Measurements from ENCODE around the gene SFT2D2.
"Not testable (repeated sequence)": the region's sequence is repeated elsewhere in the genome, so short reads cannot be mapped to it uniquely, and the experiment has no call there.

Gene SFT2D2

GRCh38 chr1:168190403-168190802, 35.4 kb upstream of the SFT2D2 start:
- no peak for TF ChIP-seq CTCF (conservative IDR thresholded peaks at IDR 0.05; ENCODE audit: low read length)
- no peak for DNase-seq (ENCODE audit: low read depth)
- no peak overlapping the region for H3K4me3 ChIP-seq (ENCODE audit: low read length)

- DNase-seq (ENCODE audit: low read depth): no peak
- no peak for TF ChIP-seq CTCF (conservative IDR thresholded peaks at IDR 0.05; ENCODE audit: low read length)
- H3K4me3 ChIP-seq (ENCODE audit: low read length): no peak overlapping the region
Measured at GRCh38 chr1:168195199-168196135, 30.3 kb upstream of the SFT2D2 start.

- no peak for TF ChIP-seq CTCF (conservative IDR thresholded peaks at IDR 0.05; ENCODE audit: low read length)
- no peak overlapping the region for H3K4me3 ChIP-seq (ENCODE audit: low read length)
- no peak for DNase-seq (ENCODE audit: low read depth)
Measured at GRCh38 chr1:168199056-168199455, 26.7 kb upstream of the SFT2D2 start.

GRCh38 chr1:168202941-168203654, 22.7 kb upstream of the SFT2D2 start:
- DNase-seq (ENCODE audit: low read depth): peak; percentile 98
- no peak for TF ChIP-seq CTCF (conservative IDR thresholded peaks at IDR 0.05; ENCODE audit: low read length)
- no peak overlapping the region for H3K4me3 ChIP-seq (ENCODE audit: low read length)

- DNase-seq (ENCODE audit: low read depth): peak; percentile 8
- no peak overlapping the region for H3K4me3 ChIP-seq (ENCODE audit: low read length)
- TF ChIP-seq CTCF (conservative IDR thresholded peaks at IDR 0.05; ENCODE audit: low read length): no peak
Measured at GRCh38 chr1:168206111-168206510, 19.7 kb upstream of the SFT2D2 start.

- H3K4me3 ChIP-seq (ENCODE audit: low read length): not testable (repeated sequence)
Measured at GRCh38 chr1:168207673-168208072, 18.1 kb upstream of the SFT2D2 start.

GRCh38 chr1:168210312-168210711, 15.5 kb upstream of the SFT2D2 start:
- no peak for DNase-seq (ENCODE audit: low read depth)
- TF ChIP-seq CTCF (conservative IDR thresholded peaks at IDR 0.05; ENCODE audit: low read length): no peak
- H3K4me3 ChIP-seq (ENCODE audit: low read length): no peak overlapping the region

More at GRCh38 chr1:168207673-168208072, 18.1 kb upstream of the SFT2D2 start:
- not testable (repeated sequence) for DNase-seq (ENCODE audit: low read depth)
